ENCODE data around the gene CD44.

CD44 gene

DNA sequence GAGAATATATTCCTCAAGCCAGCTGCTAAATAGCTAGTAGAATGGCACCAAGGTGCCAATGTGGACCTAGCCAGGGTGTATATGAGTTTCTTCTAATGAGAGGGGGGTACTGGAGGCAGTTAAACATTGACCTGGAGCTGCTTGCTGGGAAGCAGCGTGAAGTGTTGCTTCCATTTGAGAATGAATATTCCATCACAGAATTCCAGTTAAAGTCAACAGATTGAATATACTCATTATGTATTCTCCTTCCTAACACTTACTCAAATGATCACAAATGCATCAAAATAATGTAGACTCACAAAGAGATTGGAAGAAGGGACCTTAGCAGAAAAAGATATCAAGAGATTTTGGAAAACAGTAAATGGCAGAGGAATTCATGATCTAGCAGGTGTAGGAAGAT, 102.1 kb downstream of the CD44 start:
- no peak for DNase-seq

DNA sequence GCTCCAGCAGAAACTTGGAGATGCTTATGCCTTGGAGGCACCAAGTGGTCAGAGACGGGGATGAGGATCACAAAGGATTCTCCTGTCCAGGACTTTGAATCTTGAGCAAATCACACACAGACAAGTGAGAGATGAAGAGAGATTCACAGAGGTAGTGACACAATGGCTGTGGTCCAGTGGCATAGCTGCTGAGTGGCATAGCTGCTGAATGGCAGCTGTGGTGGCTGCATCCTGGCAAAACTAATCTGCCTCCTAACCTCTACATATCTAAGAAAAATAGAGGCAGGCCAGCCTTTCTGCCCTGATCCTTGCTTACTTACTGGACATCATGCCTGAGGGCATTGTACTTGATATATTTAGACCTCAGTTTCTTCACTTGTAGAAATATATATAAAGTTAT, 102.6 kb downstream of the CD44 start:
- no peak for DNase-seq

DNA sequence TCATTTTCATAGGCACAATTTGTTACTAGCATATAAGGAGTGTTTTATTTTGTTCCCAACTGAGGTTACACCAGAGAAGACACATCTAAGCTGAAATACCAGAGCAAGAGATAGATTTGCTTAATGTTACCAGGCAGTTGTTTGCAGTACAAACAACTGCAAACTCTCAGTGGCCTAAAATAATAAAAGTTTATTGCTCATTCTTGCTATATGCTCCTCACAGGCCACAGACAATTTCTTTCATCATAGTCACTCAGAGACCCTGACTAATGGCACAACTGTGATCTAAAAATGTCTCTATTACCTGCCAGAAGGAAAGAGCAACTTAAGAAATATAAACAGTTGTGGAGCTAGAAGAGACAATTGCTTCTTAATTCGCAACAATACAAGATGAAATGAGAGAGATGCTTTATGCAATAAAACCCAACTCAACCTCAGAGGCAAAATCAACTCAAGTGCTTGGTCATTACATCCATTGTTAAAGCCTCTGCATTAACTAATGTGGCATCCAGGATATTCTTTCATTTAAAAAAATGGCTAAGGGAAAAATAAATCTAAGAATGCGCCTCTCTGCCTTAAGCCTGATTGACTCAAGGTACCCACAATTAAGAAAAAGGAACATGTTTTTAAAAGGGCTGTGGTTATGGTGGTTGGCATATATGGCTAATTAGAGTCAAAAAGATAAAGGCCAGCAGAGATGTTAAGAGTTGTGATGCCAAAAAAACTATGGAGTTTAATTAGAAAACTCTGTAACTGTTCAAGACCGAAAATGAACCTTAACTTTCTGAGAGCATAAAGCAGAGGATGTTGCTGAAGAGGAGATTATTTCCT, 103.7 kb downstream of the CD44 start:
- no peak for DNase-seq

DNA sequence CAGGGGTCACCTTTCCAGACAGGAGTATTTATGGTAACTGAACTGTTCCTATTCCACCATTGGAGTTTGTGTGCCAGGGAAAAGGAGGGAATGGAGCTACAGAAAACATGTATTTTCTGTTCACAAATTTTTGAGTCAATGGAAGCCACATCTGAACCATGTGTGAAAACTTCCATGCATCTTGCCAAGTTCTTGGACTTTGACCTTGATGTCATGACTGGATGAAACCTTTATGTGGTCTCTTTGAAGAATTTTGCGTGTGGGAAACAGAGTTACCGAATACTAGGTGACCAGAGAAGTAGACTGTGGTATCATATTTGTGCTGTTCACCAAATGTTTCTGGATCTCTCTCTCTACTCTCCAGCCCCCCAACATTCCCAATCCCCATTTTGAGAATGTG, 104.8 kb downstream of the CD44 start:
- no peak for DNase-seq

DNA sequence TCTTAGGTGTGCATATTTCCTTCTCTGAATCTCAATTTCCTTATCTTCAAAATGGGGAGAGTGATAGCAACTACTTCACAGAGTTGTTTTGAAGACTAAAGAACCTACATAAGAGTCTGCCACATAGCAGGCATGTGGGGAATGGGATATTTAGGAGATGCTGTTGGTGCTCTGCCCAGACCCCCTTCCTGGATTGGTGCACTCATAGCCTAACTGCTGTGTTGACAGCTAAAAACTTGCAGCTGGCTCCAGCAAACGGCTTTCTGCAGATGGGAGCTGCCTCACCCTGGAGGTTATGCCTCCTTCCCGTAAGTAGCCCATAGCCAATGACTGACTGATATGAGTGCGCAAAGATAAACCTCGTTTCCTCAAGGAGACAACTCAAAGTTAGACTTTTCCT, 106.1 kb downstream of the CD44 start:
- DNase-seq: no peak

DNA sequence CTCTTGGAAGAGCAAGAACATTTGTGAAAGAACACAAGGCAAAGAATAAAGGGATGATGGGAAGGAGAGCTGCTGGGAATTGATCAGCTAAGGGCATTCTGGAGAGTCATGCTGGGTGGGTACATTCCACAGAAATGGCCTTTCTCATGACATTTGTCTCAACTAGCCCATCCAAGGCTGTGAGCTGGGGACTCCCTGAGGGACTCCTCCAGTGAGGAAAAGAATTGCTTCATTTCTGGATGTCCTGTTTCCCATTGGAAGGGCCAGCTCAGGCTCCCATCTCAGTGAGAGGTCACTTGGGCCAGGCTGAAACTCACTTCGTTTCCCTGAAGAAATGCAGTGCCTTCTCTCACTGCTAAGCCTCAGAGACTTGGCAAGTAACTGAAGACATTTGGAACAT, 106.8 kb downstream of the CD44 start:
- DNase-seq: no peak

DNA sequence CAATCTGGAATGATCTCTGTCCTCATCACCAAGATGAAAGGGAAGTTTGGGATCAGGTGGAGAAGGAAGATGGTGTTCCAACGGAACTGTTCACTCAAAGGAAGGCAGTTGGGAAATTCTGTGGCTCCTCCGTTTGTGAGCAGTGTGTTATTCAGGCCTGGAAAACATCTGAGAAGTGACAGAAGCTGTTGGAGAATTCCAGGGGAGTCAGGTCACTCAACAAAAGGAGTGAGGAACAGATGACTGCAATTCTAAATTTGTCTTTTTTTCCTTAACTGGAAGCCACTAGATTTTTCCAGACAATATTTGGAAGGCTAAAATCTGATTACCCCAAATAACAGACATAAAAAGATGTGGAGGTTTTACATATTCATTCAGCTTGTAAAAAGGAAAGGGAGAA, 107.8 kb downstream of the CD44 start:
- DNase-seq: no peak

DNA sequence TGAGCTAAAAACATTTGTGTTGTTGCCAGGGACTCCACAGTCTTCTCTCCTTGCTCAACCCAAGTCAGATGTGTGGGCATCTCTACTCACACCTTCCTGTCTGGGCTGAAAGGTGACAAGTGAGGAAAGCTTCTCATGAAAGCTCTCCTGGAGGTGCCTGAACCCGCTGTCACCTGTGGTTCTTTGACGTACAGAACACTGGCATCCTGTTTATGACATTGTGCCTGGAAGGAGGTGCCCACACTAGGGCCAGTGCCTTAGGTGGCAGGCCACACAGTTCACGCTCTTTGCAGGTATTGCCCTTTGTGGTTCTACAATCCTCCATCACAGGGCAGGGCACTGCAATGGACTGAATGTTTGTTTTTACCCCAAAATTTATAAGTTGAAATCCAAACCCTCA, 108.5 kb downstream of the CD44 start:
- no peak for DNase-seq

DNA sequence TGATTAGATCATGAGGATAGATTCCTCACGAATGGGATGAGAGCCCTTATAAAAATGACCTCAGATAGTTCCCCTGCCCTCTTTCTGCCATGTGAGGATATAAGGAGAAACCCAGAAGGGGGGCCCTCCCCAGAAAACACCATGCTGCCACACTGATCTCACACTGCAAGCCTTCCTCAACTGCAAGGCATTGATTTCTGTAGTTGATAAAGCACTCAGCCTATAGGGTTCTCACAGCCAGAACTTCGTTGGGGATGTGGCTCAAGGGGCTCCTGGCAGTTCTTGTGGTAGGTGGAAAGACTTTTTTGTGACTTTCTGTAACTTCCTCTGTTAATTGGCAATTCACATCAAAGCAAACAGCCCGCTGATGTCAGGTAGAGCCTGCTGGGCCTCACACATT, 108.9 kb downstream of the CD44 start:
- DNase-seq: no peak

DNA sequence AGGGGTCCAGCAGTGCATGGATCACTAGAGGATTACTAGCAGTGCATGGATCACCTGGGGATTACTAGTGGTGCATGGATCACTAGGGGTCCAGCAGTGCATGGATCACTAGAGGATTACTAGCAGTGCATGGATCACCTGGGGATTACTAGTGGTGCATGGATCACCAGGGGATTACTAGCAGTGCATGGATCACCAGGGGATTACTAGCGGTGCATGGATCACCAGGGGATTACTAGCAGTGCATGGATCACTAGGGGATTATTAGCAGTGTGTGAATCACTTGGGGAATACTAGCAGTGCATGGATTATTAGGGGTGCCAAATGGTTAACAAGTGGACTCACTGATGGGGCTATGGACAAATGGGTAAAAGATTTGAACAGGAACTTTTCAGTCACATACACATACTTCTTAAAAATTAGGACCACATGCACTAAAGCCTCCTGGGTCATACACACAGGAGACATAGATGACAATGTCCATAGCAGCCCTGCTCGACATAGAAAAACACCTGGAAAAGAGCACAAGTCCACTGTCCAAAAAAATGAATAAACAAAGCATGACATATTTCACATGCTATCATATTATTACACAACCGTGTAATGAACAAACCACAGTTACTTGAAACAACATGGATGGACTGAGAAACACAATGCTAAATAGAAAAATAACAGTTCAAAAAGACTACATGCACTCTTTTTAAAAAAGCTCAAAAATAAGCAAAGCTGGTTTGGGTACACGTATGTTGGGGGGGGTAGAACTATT, 109.8 kb downstream of the CD44 start:
- no peak for DNase-seq

DNA sequence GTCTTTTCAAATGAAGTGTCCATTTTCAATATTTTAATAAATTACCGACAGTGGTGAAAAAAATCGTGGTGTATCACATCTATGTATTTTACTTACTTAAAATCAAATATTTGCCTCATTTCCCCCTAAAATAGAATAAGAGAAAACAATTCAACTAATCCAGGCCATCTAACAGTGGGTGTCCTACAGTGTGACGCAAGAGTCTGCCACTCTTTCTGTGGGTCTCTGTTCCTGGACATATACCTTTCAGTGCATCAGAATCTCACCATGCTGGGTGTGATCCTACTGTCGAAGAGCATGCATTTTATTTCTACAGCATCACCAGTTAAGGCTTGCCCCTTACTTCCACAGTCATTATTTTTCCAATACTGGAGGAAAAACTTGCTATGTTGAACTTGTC, 111.2 kb downstream of the CD44 start:
- no peak for DNase-seq

DNA sequence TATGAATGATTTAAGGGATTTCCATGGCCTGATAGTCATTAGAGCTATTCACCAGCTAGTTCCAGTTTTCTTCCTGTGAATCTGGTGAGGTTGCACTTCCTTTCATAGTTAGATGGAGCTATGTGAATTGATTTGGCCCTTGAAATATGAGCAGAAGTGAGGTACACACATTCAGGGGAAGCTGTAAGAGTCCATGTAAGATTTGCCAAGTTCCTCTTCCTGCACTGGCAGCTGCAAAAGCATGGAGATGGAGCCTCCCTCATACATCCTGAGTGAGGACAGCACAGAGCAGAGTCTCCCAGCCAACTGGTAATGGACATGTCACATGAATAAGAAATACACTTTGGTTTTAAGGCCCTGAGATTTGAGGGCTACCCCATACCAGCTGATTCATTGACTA, 111.7 kb downstream of the CD44 start:
- no peak for DNase-seq

DNA sequence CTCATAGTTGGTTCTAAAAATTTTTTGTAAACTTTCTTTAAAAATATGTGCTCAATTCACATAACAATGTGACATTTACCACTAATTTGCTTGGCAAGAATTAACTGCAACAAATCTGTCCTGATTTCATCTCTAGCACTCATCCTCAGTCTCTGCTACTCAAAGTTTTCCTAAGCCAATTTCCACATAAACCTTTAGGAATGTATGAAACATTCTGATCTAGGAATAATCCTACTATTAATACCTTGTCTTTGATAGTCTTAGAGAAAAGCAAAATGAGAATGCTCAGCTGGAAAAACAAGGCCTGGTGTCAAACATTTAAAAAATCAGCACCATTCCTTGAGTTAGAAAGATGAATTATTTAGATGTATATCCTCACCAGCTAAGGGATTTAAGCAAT, 114.3 kb downstream of the CD44 start:
- DNase-seq: no peak

DNA sequence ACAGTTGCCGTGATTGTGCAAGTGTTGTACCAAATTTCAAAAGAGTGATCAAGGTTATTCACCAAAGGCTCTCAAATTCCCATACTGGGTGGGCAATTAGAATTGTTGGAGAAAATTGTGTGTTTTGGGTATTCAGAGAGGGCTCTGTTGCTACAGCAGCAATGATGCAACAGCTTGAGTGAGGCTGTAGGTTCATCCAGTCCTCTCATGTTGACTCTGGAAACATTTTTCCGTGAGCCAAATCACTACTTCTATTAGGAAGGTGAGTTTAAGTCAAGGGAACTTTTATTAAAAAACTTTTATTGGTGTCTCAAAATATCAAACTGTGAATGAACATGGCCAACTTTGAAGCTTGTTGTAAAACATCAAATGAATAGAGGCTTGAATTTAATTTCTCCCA, 116.5 kb downstream of the CD44 start:
- DNase-seq: no peak

DNA sequence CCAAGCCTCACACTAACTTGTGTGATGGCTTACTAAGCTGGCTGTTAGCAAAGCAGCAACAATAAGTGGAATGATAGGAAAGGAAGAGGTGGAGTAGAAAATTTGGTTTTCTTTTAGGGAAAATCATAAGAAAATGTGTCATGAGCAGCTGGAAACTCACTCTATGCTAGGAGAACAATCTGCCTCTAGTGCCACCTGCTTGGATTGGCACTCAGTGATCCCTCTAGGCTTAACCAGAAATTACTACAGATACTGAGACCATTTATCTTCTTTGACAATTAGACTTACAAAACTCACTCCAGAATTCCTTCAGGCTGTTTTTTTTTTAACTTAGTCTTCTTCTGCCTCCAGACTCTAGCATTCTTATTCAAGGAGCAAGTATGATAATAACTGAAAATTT, 117.3 kb downstream of the CD44 start:
- no peak for DNase-seq

DNA sequence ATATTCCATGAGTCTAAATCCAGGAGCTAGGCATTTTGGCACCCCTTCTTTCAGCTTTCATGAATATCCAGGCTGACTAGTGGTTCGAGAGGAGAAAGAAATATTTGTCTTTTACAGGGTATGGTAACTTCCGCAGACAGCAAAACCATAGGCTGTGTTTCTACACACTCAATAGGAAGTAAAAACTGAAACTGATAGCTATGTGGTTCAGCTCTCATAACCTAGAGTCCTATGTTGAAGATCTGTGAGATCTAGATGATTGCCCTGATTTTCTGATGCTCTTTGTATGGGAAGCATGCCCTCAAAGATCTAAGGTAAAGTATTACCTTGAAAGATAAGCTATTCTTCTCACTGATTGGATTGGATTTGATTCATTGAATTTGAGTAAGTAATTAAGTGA, 118.3 kb downstream of the CD44 start:
- DNase-seq: no peak

DNA sequence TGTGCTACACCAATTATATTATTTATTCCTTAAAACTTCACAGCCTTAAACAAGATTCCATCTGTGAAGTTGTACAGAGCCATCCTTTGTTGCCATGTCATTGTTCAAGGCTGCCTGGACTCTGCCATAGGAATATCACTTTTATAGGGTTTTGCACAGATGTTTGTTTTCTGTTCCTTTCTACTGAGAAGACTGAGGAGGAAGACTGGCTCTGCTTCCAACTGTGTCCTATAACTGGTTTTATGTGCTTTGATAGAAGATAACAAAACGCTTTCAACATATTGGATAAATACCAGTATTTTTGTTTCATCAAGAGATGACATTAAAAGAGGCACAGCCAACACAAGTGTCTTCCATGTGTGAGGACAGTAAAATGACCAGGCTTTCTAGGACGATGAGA, 120.6 kb downstream of the CD44 start:
- no peak for DNase-seq

DNA sequence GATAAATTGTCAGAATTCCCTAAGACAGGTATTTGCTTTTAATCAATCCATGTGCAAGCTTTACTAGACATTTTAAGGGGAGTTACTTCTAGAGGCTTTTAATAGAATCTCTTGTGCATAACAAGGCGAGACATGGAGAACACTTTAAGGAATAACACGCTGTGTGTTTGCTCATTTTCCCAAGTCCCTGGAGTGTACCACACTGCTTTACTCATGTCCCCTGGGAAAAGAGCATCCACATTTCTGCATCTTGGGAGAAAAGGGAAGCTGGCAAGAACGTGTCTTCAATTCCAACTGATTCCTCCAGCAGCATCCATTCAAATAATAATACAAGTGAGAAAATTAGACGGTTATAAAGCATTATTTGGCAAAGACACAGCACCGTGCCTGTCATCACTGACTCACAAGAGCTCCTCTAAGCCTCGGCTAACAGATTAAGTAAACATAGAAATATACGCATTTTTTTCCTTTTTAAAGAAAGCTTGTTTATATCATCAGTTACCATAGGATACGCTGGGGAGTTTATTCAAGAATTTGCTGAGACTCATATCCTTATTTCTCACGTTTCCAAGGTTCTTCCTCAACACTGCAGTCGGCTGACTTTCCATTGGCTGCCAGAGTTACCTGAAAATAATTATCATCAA, 121.5 kb downstream of the CD44 start:
- DNase-seq: no peak

DNA sequence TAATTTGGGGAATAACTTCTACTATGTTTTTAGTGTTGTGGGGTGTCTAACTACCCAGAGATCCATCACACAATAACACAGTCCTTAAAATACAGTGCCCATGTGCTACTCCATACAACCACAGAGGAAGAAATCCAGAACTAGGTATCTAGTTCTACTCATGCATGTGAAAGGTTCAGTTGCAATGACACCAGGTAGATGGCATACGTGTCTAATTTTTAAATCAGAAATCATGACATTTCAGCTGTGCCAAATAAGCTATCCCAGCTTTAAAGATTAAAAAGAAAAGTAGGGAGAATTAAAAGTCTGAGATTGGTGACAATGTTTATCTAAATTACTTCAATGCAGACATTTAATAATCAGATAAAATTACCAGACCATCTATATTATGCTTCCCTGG, 122.2 kb downstream of the CD44 start:
- no peak for DNase-seq

DNA sequence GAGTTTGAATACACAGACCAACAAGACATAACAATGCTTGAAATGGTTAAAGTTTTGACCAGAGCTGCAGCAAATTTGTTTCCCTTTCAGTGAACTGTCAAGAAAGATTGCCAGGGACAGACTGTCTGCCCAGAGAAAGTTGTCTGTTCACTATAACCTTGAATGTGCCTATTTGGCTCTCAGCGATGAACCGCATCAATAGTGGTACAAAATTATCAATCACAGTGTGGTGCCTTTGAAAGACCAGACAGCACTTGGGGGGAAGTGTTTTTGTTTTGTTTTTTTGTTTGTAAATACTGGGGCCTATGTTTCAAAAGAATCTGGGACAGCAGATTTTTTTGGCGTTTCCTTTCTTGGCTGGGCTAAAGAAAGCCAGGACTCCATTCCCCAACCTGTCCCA, 123.1 kb downstream of the CD44 start:
- no peak for DNase-seq

DNA sequence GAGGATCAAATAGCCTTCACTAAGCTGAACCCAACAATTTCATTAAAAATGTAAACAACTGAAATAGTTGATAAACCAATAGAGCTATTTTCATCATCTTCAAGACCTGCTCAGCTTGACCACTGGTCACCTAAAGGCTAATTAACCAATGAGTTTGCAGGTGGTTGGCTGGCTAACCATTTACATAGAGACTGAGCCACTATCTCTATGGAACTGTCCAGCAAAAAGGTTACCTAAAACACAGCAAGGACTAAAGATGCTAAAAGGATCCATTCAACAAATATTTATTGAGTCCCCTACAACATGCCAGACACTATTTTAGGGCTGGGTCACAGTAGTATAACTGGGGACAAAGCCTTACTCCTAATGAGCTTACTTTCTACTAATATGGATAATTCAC, 123.8 kb downstream of the CD44 start:
- DNase-seq: no peak

DNA sequence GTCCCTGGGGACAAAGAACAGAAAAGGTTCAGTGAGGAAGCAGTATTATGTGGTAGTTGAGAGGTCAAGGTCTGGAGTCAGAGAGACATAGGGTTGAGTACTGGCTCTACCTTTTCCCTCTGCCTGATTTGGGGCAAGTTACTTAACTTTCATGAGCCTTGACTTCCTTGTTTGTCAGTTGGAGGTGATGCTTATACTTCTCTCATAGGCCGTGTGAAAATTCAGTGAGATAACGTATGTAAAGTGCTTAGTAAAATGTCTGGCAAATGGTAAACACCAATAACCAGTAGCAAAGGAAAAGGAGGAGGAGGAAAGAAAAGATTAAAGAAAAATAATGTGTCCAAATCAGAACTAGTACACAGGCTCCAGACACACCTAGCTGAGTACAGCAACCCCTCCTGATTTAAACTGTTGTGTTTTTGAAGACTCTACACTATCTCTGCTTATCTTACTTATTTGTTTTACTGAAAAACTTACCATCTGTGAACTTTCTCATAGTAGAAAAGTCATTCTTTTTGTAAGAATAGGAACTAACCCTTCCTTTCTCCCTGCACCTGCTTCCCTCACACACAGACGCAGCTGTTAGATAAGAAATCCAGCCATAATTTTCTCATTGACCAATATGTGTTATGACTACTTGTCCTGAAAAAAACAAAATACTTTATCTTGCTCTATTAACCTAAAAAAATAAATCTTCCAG, 126.9 kb downstream of the CD44 start:
- no peak for DNase-seq

DNA sequence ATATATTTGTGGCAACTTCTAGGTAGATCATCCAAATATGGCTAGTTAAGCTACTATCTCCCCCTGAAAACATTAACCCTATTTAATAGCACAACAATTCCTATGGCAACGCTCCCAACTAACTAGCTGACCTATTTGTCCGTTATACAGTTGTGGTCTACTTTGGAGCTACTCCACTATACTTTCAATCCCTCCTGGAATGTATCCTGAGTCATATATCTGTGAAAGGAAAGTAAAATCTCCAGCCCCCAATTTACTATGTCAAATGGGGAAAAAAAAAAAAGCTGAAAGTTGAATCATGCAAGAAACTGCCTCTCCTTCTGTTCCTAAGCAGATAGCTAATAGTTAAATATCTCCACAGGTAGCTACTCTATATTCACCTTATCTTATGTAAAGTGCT, 128.5 kb downstream of the CD44 start:
- DNase-seq: no peak
